IPS-NIHi7 (cell line): Measurements from ENCODE around the gene TNFRSF14.

ENCODE experiments used
- DNase-seq: peaks from one replicate; pipeline ENCODE4 v3.0.0; 2012; ENCODE audit warnings: mixed read lengths; ENCODE audit errors: extremely low spot score

TNFRSF14 gene

DNA sequence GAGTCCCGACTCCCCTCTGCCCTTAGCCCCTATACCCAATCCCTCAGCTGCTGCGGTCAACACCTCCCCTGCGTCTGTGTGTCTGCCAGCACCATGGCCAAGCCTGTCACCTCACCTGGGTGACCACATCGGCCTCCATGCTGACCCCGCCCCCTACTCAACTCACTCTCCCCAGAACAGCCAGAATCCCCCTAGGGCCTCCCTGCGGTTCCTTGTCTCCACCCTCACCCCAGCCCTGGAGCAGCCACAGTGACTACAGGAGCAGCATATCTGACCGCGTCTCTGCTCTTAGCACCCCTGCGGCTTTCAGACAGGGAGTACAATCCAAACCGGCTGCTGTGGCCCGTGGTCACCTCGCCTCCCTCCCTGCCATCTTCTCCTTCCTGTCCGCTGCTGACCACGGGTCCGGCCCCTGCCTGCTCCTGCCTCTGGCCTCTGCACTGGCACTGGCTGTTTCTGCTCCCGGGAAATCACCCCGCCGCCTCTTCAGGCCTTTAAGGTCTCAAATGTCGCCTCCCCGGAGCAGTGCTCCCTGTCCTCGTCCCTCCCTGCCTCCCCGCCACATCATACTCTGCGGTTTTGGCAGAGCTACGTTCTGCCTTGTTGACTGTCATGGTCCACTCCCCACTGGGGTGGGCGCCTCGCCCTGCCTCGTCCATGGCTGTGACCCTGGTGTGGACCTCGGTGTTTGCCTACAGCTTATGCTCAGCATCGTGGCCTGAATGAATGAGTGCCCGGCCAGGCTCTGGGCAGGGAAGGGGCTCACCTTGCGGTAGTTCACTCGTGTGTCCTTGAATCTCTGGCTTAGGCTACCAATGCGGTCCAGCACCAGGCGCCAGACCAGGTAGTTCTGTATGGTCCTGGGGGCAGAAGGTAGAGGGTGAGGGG lies 41.5 kb downstream of the TNFRSF14 start:
- DNase-seq: no peak

DNA sequence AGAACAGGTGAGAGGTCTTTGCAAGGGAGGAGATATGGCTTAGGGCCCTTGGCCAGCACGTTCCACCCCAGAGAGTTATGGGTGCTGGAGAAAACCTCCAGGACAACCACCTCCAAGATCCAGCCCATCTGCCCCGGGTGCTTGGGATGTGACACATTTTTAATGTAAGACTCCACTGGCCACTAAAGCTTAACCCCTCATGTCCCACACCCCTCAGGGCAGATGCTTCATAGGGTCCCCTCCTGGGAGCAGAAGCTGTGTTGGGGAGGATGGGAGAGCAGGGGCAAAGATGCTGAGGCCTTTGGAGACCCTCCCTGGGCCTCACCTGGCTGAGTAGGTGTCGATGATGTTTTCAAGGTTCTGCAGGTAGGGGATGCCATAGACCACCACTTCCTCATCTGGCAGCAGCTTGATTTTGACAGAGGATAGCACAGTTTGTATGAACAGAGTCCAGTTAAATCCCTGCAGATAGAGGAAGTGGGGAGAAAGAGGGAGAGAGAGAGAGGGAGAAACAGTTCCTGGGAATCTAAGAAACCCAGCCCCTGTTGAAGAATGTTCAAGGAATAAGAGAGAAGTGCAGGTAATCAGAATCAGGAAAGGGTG lies 42.3 kb downstream of the TNFRSF14 start:
- no peak for DNase-seq

GRCh38 chr1:2601721-2602303 lies 45.6 kb downstream of the TNFRSF14 start:
- no peak for DNase-seq

DNA sequence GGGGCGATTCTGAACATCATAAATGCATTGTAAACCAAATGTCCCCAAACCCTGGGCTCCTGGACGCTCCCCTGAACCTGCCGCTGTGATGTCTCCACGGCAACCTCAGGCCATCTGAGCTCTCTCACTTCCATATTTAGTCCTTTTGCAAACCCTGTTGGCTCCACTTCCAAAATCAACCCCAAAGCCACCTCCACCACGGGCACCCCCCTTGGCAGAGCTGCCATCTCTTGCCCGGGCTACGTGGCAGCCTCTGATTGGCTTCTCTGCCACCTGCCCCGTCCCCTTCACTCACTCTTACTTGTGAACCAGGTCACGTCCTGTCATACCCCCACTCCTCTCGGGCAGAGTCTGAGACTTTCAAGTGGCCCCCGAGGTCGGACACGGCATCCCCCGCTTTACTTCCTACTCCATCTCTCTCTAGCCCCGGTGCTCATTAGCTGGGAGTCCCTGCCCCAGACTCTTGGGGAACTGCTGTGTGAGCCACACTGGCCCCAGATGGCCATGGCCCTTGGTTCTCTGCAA lies 46.2 kb downstream of the TNFRSF14 start:
- DNase-seq: no peak

DNA sequence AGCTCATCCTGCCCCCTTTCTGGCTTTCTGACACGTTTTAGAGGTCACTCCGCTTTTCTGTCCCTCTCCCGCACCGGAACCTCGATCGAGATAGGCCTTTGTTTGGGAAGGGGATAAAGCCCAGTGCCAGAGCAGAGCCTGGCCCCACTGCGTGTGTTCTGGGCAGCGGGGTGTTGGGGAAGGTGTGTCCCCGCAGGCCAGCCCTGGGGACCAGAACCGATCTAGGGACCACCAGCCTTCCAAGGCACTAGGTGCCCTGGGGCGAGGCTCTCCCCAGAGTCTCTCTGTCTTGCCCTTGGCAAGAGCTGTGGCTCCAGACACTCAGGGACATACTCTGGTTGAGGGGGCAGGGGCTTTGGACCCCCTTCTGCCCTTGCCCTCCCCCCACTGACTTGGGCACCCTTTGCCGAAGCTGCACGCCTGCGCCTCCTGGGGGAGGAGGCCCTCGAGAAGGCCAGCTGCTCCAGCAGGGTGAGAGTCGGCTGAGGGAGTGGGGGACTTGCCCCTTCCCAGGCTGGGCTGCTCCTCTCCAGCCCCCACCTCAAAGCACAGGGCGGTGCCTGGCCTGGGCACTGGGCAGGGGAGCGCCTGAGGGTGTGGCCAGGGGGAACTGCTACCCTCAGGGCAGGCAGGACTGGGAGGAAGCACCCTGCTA lies 46.8 kb downstream of the TNFRSF14 start:
- DNase-seq: no peak

DNA sequence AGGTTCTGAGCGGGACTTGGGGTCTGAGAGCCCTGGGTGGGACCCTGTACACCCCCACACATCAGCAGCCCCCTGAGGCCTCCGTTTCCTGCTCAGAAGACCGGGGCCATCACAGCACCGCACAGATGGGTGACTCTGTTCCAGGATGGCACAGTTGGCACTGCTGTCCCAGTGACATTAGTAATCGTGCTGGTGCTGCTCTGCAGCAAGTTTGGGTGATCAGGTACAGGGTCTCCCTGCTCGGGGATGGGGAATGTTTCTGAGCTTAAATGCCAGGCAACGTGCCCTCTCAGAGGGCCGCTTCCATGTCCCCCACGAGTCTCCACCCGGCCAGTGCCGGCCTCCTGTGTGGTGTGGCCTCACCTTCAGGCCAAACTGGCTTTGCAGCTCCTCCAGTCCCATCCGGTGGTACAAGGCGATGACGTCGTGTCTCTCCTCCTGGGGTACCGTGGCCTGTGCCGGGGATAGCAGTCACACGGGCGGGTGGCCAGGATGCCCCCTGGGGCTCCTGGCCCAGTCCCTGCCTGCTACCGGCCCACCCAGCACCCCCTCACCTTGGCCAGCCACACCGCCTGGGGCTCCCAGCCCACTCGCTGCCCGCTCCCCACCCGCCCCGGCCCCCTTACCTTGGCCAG lies 47.5 kb downstream of the TNFRSF14 start:
- DNase-seq: no peak

- no peak for DNase-seq
These were observed 48.1 kb downstream of the TNFRSF14 start for GRCh38 chr1:2604156-2604843.

DNA sequence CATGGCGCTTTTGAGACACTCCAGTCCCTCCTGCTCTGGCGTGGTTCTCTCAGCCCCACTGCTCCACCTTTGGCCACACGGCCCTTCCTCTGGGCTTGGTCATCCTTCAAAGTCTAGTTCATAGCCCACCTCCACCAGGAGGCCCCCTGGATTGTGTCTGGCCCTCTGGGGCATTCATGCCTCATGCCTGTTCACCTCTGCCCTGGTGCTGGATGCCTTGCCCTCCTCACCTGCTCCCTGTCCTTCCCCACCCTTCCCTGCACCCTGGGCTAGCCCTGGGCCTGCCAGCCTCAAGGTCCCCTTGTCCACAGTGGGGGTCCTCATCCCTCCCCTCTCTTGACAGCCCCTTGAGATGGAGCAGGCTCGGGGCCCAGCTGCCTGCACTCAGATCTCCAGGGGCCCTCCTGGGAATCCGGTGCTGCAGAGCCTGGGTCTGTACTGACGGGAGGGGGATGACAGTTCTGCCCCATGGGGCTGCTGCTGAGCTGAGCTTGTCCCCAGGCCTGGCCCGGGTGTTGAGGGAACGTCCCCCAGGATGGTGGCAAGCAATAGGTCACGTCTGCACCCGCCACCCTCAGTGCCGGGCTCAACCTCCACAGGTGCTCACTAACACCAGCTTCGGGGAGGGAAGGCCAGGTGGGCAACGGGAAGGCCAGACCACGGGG lies 48.8 kb downstream of the TNFRSF14 start:
- no peak for DNase-seq

DNA sequence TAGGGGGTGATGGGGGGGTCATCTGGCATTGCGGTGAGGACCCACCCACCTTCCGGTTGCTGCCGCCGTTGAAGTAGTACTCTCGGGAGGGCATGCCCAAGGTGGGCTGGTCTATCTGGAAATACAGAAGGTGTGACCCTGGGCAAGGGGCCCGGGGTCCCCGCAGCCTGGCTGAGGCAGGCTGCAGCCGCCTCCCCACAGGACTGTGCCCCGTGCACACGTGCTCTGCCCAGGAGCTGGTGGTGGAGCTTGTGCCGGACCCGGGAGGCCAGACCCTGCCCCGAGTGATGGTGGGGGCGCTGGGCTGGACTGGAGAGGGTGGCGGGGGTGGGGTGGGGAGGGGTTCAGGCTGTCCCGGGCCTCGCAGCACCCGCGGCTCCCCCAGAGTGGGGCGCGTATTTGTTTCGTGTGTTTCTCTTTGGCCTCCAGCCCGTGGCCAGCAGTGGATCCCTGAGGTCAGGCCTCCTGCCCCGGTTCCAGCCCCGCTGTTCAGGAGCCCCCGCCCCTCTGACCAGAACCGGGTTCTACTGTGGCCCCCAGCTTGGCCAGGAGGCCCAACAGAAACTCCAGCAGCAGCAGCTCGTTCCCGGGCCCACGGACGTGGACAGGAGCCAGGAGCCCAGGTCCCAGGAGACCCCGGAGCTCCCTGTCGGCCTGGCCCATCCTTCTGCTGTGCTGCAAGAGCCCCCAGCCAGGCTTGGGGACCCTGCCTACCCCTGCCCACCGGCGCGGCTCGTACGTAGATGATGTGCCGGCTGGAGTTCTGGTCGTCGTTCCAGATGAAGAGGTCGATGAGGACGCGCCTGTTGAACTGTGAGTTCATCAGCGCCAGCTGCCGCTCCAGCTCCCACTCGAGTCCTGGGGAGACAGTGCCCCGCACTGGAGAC lies 49.6 kb downstream of the TNFRSF14 start:
- DNase-seq: no peak

GRCh38 chr1:2606396-2606880 lies 50.3 kb downstream of the TNFRSF14 start:
- no peak for DNase-seq

GRCh38 chr1:2606881-2607621 lies 50.9 kb downstream of the TNFRSF14 start:
- DNase-seq: no peak

- DNase-seq: no peak
These were observed 51.5 kb downstream of the TNFRSF14 start for GRCh38 chr1:2607641-2608091.

- DNase-seq: no peak
These were observed 53.3 kb downstream of the TNFRSF14 start for GRCh38 chr1:2609319-2610035.

- no peak for DNase-seq
These were observed 54.1 kb downstream of the TNFRSF14 start for GRCh38 chr1:2610036-2610959.

GRCh38 chr1:2611031-2611501 lies 54.9 kb downstream of the TNFRSF14 start:
- peak; percentile 89 for DNase-seq

DNA sequence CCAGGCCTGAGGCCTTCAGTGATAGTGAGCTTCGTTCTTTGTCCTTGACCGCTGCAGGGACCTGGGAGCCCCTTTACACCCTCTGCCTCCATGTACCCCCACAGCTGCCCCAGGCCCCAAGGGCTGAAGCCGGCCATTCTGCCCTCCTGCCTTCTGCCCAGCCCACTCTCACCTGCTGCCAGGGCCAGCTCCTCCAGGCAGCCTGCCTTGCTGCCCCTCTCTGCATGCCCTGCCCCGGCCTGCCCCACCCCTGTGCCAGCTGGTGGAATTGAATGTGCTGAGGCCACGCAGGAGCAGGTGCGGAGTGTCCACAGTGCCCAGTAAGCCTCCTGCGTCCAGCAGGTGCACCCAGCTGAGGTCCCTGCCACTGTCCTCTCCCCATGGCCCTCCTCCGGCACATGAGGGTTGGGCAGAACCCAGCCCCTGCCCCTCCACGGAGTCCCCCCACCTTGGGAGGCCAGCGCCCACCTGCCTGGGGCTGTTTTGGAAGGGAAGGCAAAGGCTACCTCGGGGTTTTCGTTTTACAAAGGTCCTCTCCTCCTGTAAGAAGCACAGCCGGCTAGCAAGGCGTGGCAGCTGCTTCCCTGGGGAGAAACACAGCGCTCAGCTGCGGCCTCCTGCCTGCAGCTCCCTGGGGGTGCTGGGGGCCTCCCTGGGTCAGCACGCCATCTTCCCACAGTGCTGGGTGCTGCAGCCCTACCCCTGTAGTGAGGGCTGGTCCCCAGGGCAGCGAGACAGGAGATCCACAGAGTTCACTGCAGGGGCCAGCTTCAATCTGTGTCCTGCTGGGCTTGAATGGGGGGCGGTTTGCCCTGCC lies 55.7 kb downstream of the TNFRSF14 start:
- no peak for DNase-seq
